Cortex of kidney (tissue), 1 donor: ENCODE data around the gene GBA2.

ENCODE experiments used
- DNase-seq: peaks from one replicate; lab custom pipeline; 2025; lab: John Stamatoyannopoulos, UW

GBA2 gene

DNA sequence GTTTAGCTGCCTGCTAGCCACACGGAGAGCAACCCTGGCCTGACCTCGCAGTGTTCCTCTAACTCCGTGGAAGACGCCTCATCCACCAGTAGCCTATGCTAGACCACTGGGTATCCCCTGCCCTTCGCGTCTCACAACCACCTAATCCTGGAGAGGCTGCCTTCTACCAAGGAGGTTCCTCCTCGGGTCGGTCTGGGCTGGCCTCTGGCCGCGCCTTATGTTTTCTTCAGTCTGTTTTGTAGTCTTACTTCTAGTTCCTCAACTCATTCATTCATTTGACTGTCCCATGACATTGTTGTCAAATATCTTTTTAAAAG lies 57.7 kb downstream of the GBA2 start:
- DNase-seq: no peak

- DNase-seq: no peak
Observed at GRCh38 chr9:35690614-35691333, 58.3 kb downstream of the GBA2 start.

DNA sequence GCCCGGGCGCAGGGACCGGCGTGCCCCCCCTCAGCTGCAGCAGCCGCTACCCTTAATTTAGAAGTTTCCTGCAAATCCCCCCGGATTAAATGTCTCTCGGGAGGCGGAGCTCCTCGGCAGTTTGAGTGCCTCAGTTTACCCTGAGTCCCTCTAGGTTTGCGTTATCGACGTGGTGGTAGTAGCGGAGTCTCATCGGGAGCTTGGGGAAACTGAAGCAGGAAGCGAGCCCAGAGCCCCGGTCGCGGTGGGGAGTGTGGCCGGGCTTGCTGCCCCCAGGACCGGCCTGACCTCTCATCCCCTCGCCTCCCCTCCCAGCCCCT lies 58.8 kb downstream of the GBA2 start:
- no peak for DNase-seq

- DNase-seq: no peak
Observed at GRCh38 chr9:35689542-35690293, 59.3 kb downstream of the GBA2 start, which contains the start of gene TPM2. Gene TPM2 (minus strand): TSS chr9:35689925. CDS start chr9:35689817, 108 bp downstream.

DNA sequence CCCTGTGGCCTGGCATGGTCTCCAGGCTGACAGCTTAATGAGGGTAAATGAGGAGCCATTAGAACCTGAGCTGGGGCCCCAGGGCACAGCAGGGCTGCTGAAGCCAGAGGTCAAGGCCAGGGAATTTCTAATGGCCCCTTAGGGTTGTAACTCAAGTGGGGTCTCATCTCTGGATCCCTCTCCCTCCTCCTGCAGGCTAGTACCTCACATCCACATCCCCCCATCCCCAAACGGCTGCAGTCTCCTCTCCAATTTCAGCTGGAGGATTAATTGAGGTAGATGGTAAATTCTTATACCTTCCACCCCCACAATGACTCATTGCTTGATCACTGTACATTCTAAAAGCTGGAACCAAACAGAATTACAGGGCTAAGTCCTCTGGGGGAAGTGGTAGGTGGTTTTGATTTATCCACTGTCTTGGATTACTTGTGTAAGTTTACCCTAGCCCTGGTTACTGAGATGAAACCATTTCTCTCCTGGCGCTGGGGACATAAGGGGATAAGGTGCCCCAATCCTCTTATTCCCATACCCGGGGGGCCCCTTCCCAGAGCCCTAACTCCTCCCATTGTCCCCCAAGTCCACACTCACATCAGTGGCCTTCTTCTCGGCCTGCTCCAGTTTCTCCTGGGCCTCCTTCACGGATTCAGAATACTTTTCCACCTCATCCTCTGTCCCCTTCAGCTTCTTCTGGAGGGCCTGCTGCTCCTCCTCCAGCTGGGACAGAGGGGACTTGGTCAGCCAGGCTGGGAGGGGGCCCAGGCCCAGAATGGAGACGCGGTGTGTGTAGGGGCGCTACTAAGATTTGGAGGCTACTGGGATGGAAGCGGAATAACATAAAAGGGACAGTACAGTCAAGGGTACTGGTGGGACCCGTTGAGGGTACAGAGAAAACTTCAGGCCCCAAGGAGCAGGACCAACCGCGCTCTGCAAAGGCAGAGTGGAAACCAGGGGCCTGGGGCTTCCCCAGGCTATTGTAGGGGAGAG lies 60.2 kb downstream of the GBA2 start:
- no peak for DNase-seq

DNA sequence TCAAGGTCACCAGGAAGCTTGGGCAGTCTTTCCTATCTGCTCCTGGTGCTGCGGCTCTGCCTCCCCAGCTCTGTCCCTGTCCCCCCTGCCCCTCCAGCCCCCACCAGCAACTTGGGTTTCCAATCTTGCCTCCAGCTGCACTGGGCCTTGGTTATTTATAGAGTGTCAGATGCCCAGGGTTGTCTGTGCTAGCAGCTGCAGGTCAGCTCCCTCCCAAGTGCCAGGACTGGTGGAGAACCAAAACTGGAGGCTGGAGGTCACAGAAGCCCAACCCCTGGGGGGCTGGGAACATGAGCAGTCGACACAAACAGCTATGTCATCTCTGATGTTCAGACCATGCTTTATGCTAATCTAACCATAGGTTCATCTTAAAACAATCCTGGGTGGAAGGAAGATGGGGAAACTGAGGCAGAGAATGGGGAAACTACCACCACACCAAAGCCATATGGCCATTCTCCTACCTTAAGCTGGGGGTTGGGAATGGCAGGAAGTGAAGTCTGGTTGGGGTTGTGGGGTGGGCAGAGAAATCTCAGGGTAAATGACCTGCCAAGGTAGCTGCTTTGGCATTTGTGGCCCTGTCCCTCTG lies 61.0 kb downstream of the GBA2 start:
- no peak for DNase-seq

- DNase-seq: no peak
Observed at GRCh38 chr9:35687306-35687705, 61.7 kb downstream of the GBA2 start.
